ENCODE results near the gene KCND3. TPM values are rescaled to one million over a fixed set of nuclear protein-coding genes. Genes with fewer than 3 reads are reported as not detected.

The KCND3 gene
- total RNA-seq, 1 experiment from 2014 or later: not detected

- DNase-seq (ENCODE audit: unreplicated experiment): no peak
- POLR2A ChIA-PET: no interaction called here
- H3K36me3 Mint-ChIP-seq (ENCODE audit: insufficient read depth, unreplicated experiment): peaks cover 4% of the 10 kb centered on the region
Measured at GRCh38 chr1:111861523-111861922, 127.9 kb downstream of the KCND3 start.

GRCh38 chr1:111857194-111857651 is 132.2 kb downstream of the KCND3 start:
- ChIA-PET POLR2A (no interaction called here), CTCF (no interaction called here)
- Mint-ChIP-seq H3K36me3 (ENCODE audit: insufficient read depth, unreplicated experiment) (no peaks in the 10 kb centered on the region), H3K9me3 (ENCODE audit: unreplicated experiment) (no peaks in the 10 kb centered on the region), H3K27me3 (ENCODE audit: insufficient read depth, unreplicated experiment) (peaks cover 73% of the 10 kb centered on the region), H3K4me1 (ENCODE audit: insufficient read depth, unreplicated experiment) (no peaks in the 10 kb centered on the region), H3K4me3 (ENCODE audit: unreplicated experiment) (no peak overlapping the region), H3K27ac (ENCODE audit: low read depth, unreplicated experiment) (no peak overlapping the region)
- TF ChIP-seq CTCF (IDR thresholded peaks at IDR 0.05; ENCODE audit: unreplicated experiment): no peak
- no TSS peak for BruUV-seq (replicated peaks)
- no peak for DNase-seq (ENCODE audit: unreplicated experiment)
- intact Hi-C loops (cut with micrococcal nuclease): no loop called here

More at GRCh38 chr1:111861523-111861922, 127.9 kb downstream of the KCND3 start:
- Mint-ChIP-seq H3K4me1 (ENCODE audit: insufficient read depth, unreplicated experiment) (no peaks in the 10 kb centered on the region), H3K9me3 (ENCODE audit: unreplicated experiment) (no peaks in the 10 kb centered on the region), H3K27me3 (ENCODE audit: insufficient read depth, unreplicated experiment) (peaks cover 72% of the 10 kb centered on the region), H3K27ac (ENCODE audit: low read depth, unreplicated experiment) (no peak overlapping the region), H3K4me3 (ENCODE audit: unreplicated experiment) (no peak overlapping the region)
- CTCF ChIA-PET: no interaction called here
- intact Hi-C loops (cut with micrococcal nuclease): no loop called here
- BruUV-seq (replicated peaks): no TSS peak
- no peak for TF ChIP-seq CTCF (IDR thresholded peaks at IDR 0.05; ENCODE audit: unreplicated experiment)

- Mint-ChIP-seq H3K9me3 (ENCODE audit: unreplicated experiment) (no peaks in the 10 kb centered on the region), H3K27me3 (ENCODE audit: insufficient read depth, unreplicated experiment) (peaks cover 79% of the 10 kb centered on the region), H3K27ac (ENCODE audit: low read depth, unreplicated experiment) (no peak overlapping the region), H3K4me3 (ENCODE audit: unreplicated experiment) (no peak overlapping the region), H3K36me3 (ENCODE audit: insufficient read depth, unreplicated experiment) (no peaks in the 10 kb centered on the region), H3K4me1 (ENCODE audit: insufficient read depth, unreplicated experiment) (no peaks in the 10 kb centered on the region)
- intact Hi-C loops (cut with micrococcal nuclease): no loop called here
- ChIA-PET POLR2A (no interaction called here), CTCF (interaction anchor here (0.6 kb wide), 1 partner anchor 403 kb away, joined by 3 read pairs; no protein-coding TSS in a partner anchor)
- DNase-seq (ENCODE audit: unreplicated experiment): no peak
- no peak for TF ChIP-seq CTCF (IDR thresholded peaks at IDR 0.05; ENCODE audit: unreplicated experiment)
- BruUV-seq (replicated peaks): no TSS peak
Measured at GRCh38 chr1:111856411-111857185, 132.9 kb downstream of the KCND3 start.

GRCh38 chr1:111855260-111855659 is 134.2 kb downstream of the KCND3 start:
- POLR2A ChIA-PET: no interaction called here
- BruUV-seq (replicated peaks): no TSS peak
- Mint-ChIP-seq H3K4me1 (ENCODE audit: insufficient read depth, unreplicated experiment) (no peaks in the 10 kb centered on the region), H3K9me3 (ENCODE audit: unreplicated experiment) (no peaks in the 10 kb centered on the region), H3K27ac (ENCODE audit: low read depth, unreplicated experiment) (no peak overlapping the region), H3K4me3 (ENCODE audit: unreplicated experiment) (no peak overlapping the region), H3K36me3 (ENCODE audit: insufficient read depth, unreplicated experiment) (no peaks in the 10 kb centered on the region), H3K27me3 (ENCODE audit: insufficient read depth, unreplicated experiment) (peaks cover 83% of the 10 kb centered on the region)
- TF ChIP-seq CTCF (IDR thresholded peaks at IDR 0.05; ENCODE audit: unreplicated experiment): no peak
- intact Hi-C loops (cut with micrococcal nuclease): no loop called here
- no peak for DNase-seq (ENCODE audit: unreplicated experiment)
- CTCF ChIA-PET: interaction anchor here (1.0 kb wide), 1 partner anchor 20 kb away, joined by 5 read pairs; no protein-coding TSS in a partner anchor

Data from MCF 10A (cell line).